ENCODE results near the gene CHST9. TPM values are rescaled to one million over a fixed set of nuclear protein-coding genes. Genes with fewer than 3 reads are reported as not detected.

The CHST9 gene
- total and polyA plus RNA-seq, 9 of the 15 experiments (the other 6 are each of a cell fraction or from before 2014, with no cell fraction given): not detected

GRCh38 chr18:26948703-26949102 is 236.4 kb downstream of the CHST9 start (continued):
- no peak for TF ChIP-seq MTA1 (IDR thresholded peaks at IDR 0.05; ENCODE audit: borderline replicate concordance)
- no peak for TF ChIP-seq ATF7 (IDR thresholded peaks at IDR 0.05)

- H4K20me1 ChIP-seq (replicated peaks; ENCODE audit: control insufficient read depth, insufficient read depth, low read length): no peaks in the 10 kb centered on the region
- BruUV-seq (replicated peaks): no TSS peak
- no peaks in the 10 kb centered on the region for H3K4me1 ChIP-seq (replicated peaks in 1 of 2; ENCODE audit: control insufficient read depth in 2 of 2, insufficient read depth in 2 of 2, low read length in 2 of 2)
- H3K27me3 ChIP-seq (ENCODE audit: control insufficient read depth in 2 of 2, insufficient read depth in 2 of 2, low read length in 2 of 2): no peaks in the 10 kb centered on the region
- H3K9me3 ChIP-seq (replicated peaks; ENCODE audit: control insufficient read depth, insufficient read depth, low read depth, low read length): no peaks in the 10 kb centered on the region; the same call in 1 of the 2 replicates
- TF ChIP-seq ZNF175 (CRISPR knock-in tag; IDR thresholded peaks at IDR 0.05; ENCODE audit: low read depth) (no peak), NR4A1 (CRISPR knock-in tag; IDR thresholded peaks at IDR 0.05) (no peak), NR4A1 (tag; IDR thresholded peaks at IDR 0.05) (no peak), EZH2 (IDR thresholded peaks at IDR 0.05; ENCODE audit: borderline replicate concordance, low read depth, low read length) (no peak), ELF2 (CRISPR knock-in tag; IDR thresholded peaks at IDR 0.05) (no peak)
- H3K4me3 ChIP-seq: no peak overlapping the region
- no peak overlapping the region for H2AFZ ChIP-seq (ENCODE audit: low read depth, low read length)
- no peaks in the 10 kb centered on the region for H3K9me1 ChIP-seq (ENCODE audit: control insufficient read depth, insufficient read depth, low read length)
- ATAC-seq (no peak), FAIRE-seq (no peak), DNase-seq (ENCODE audit: extremely low read depth in 1 of 4, low spot score in 3 of 4) (no peak)
- POLR2A ChIA-PET: no interaction called here
- H3K9ac ChIP-seq (ENCODE audit: insufficient read depth in 1 of 2, low read depth in 2 of 2, low read length in 2 of 2): no peak overlapping the region
- no peak overlapping the region for H3K27ac ChIP-seq (ENCODE audit: extremely low read depth, low read depth, low read length)
- CTCF ChIA-PET (ENCODE audit: low intra/inter-chr PET ratio): no interaction called here
- no peaks in the 10 kb centered on the region for H3K79me2 ChIP-seq (ENCODE audit: control insufficient read depth, insufficient read depth, low read length)
- intact Hi-C loops (cut with micrococcal nuclease): no loop called here
- in situ Hi-C loops (cut with MboI): no loop called here
- WGBS (ENCODE audit: insufficient coverage, low coverage, missing lambda C conversion rate): 0% methylated on average over 3 of the region's 3 CpGs
- H3K36me3 ChIP-seq (ENCODE audit: control insufficient read depth, insufficient read depth, low read length): no peaks in the 10 kb centered on the region
- H3K4me2 ChIP-seq (ENCODE audit: insufficient read depth, low read length): no peak overlapping the region
These were observed 241.2 kb downstream of the CHST9 start for GRCh38 chr18:26943906-26944305.
